A673 (cell line): ENCODE measurements around the gene C2CD4A. TPM values are rescaled to one million over a fixed set of nuclear protein-coding genes. Genes with fewer than 3 reads are reported as not detected.

Experiments used
- BruUV-seq: library from RNA; stranded (reverse); fragments of 400-500 nt; replicated peaks from 2 replicates; lab custom pipeline; 2021; lab: Mats Ljungman, UMichigan
- CTCF ChIA-PET: fragments of 300-600 bp; sonication (Branson Sonifier 250); formaldehyde crosslinking; loops from one replicate; lab custom pipeline; 2022; ENCODE audit warnings: antibody characterized with exemption; lab: Charles Lee
- POLR2A ChIA-PET: fragments of 300-600 bp; sonication (Branson Sonifier 250); formaldehyde crosslinking; loops from one replicate; lab custom pipeline; 2022; ENCODE audit warnings: antibody characterized with exemption; ENCODE audit not compliant: low non-redundant PET; lab: Charles Lee
- DNase-seq: peaks from one replicate; pipeline ENCODE4 v3.0.0-alpha.2; 2015; ENCODE audit warnings: low spot score
- H3K27ac ChIP-seq: fragments of 200-600 bp; sonication (generic); 2 replicates; pipeline ENCODE4 v1.5.1; 2016; ENCODE audit warnings: mixed run types, low read depth, mild to moderate bottlenecking, mixed read lengths, antibody characterized with exemption, low read length; ENCODE audit not compliant: poor library complexity, severe bottlenecking
- H3K27me3 ChIP-seq: fragments of 200-600 bp; sonication (generic); replicated peaks from 2 replicates; pipeline ENCODE4 v1.6.1; 2017; ENCODE audit warnings: mixed run types, low read depth, mild to moderate bottlenecking, mixed read lengths, antibody characterized with exemption, low read length; ENCODE audit not compliant: insufficient read depth, poor library complexity
- H3K36me3 ChIP-seq: fragments of 200-600 bp; sonication (generic); 2 replicates; pipeline ENCODE4 v1.6.1; 2016; ENCODE audit warnings: mixed run types, mild to moderate bottlenecking, mixed read lengths, antibody characterized with exemption, low read length; ENCODE audit not compliant: insufficient read depth, poor library complexity, severe bottlenecking
- H3K4me1 ChIP-seq: fragments of 200-600 bp; sonication (generic); 2 replicates; pipeline ENCODE4 v1.6.1; 2017; ENCODE audit warnings: mixed run types, mild to moderate bottlenecking, mixed read lengths, antibody characterized with exemption, low read length; ENCODE audit not compliant: insufficient read depth, poor library complexity, severe bottlenecking
- H3K4me3 ChIP-seq: fragments of 200-600 bp; sonication (generic); 2 replicates; pipeline ENCODE4 v1.5.1; 2016; ENCODE audit warnings: low read depth, mixed run types, mild to moderate bottlenecking, mixed read lengths, low read length; ENCODE audit not compliant: poor library complexity, severe bottlenecking
- H3K9me3 ChIP-seq: fragments of 200-600 bp; sonication (generic); 2 replicates; pipeline ENCODE4 v1.6.1; 2016; ENCODE audit warnings: mixed run types, low read depth, mild to moderate bottlenecking, mixed read lengths, antibody characterized with exemption, low read length; ENCODE audit not compliant: poor library complexity, severe bottlenecking
- CTCF ChIP-seq: fragments of 300-800, 200-600 bp; sonication (generic); conservative IDR thresholded peaks from 2 replicates; pipeline ENCODE4 v1.5.1; 2017; ENCODE audit warnings: low read depth, mild to moderate bottlenecking, antibody characterized with exemption, low read length, moderate library complexity, mixed read lengths
- EZH2 ChIP-seq: fragments of 200-600 bp; sonication (generic); IDR thresholded peaks from 2 replicates; pipeline ENCODE4 v1.6.1; 2017; ENCODE audit warnings: borderline replicate concordance, low read depth, mild to moderate bottlenecking, mixed read lengths, antibody characterized with exemption, low read length; ENCODE audit not compliant: poor library complexity, severe bottlenecking
- intact Hi-C: fragments of 100-400 bp; cut with micrococcal nuclease; formaldehyde crosslinking; loops from one replicate; pipeline ENCODE4 v1.10.0; 2022; ENCODE audit not compliant: unreplicated experiment
- total RNA-seq: library from RNA; stranded (reverse); gene quantifications from 2 replicates; pipeline ENCODE4 v1.2.3, GENCODE V29; 2021

C2CD4A gene
- total RNA-seq, 1 experiment from 2014 or later, result 0.34 TPM

DNA sequence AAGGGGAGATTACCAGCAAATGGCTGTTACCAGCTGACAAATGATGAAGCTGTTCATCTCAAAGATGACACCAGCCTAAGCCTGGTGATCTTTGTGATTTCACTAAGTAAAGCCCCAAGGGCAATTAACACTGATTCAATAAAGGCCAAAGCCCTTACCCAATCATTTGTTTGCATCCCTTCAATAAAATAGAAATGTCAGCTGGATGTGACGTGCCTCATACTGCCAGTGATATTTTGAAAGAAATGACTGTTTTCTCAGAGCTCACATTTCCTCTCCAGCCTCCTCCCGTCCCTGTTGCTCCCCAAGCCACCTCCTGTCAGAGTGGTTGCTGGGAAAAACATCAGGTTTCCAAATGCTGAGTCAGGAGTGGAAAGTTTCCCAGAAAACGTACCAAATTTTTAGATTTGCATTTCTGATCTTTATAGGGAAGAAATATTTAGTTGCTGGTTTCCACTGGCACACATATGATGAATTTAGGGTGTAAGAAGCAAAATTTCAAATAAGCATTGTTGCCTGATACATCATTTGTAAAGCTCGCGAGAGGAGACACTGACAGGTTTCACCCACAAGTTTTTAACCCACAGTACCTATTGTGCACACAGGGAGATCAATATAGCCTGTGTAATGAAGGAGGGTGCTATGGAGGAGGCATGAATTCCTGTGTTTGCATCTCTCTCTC, 21.0 kb downstream of the C2CD4A start:
- intact Hi-C loops, result no loop called here
- POLR2A ChIA-PET, result no interaction called here
- H3K27ac ChIP-seq, result no peak overlapping the region

GRCh38 chr15:62088353-62088693, 21.5 kb downstream of the C2CD4A start:
- Histone ChIP-seq H3K9me3 (no peaks in the 10 kb centered on the region), H3K4me3 (no peak overlapping the region), H3K4me1 (peaks cover 15% of the 10 kb centered on the region), H3K36me3 (no peaks in the 10 kb centered on the region), H3K27ac (no peak overlapping the region), H3K27me3 (no peaks in the 10 kb centered on the region)
- no TSS peak for BruUV-seq
- ChIA-PET CTCF (no interaction called here), POLR2A (no interaction called here)
- intact Hi-C loops, result no loop called here
- DNase-seq, result no peak
- TF ChIP-seq EZH2, result no peak
- TF ChIP-seq CTCF, result no peak

More for the DNA sequence above, 21.0 kb downstream of the C2CD4A start:
- TF ChIP-seq EZH2 (no peak), CTCF (no peak)
- Histone ChIP-seq H3K27me3 (no peaks in the 10 kb centered on the region), H3K36me3 (no peaks in the 10 kb centered on the region), H3K4me3 (no peak overlapping the region), H3K9me3 (no peaks in the 10 kb centered on the region), H3K4me1 (peaks cover 15% of the 10 kb centered on the region)
- CTCF ChIA-PET, result no interaction called here
- BruUV-seq, result no TSS peak
- peak; percentile 15 for DNase-seq

GRCh38 chr15:62089616-62090015, 22.8 kb downstream of the C2CD4A start:
- ChIA-PET POLR2A (no interaction called here), CTCF (no interaction called here)
- Histone ChIP-seq H3K9me3 (no peaks in the 10 kb centered on the region), H3K27me3 (no peaks in the 10 kb centered on the region), H3K4me1 (peaks cover 15% of the 10 kb centered on the region), H3K36me3 (no peaks in the 10 kb centered on the region), H3K4me3 (no peak overlapping the region), H3K27ac (no peak overlapping the region)
- intact Hi-C loops, result no loop called here
- no peak for DNase-seq
- no TSS peak for BruUV-seq
- TF ChIP-seq CTCF (no peak), EZH2 (no peak)
